HepG2 (cell line): ENCODE measurements around the gene ZBTB47. TPM values are rescaled to one million over a fixed set of nuclear protein-coding genes. Genes with fewer than 3 reads are reported as not detected.
A peak's percentile ranks its signal among the peaks of the same experiment; 100 is the strongest.

Experiments
- LCORL ChIP-seq, 2 experiments: fragments of 450-650 bp in 1 of 2; sonication (generic) in 1 of 2; formaldehyde crosslinking in 1 of 2; IDR thresholded peaks; 2 replicates each; pipeline versions ENCODE4 v1.5.0 to v1.6.1; 2017 to 2020; ENCODE audit warnings: antibody characterized with exemption in 1 of 2, missing genetic modification reagents in 1 of 2
- MAZ ChIP-seq, 2 experiments: sonication (generic) in 1 of 2; formaldehyde crosslinking in 1 of 2; IDR thresholded peaks; 2 replicates each; pipeline versions ENCODE4 v1.5.0 to v1.6.1; 2012 to 2020; ENCODE audit warnings: low read depth in 2 of 2, mild to moderate bottlenecking in 2 of 2, borderline replicate concordance in 1 of 2, improper control_type of control experiment in 1 of 2, low read length in 1 of 2, missing genetic modification reagents in 1 of 2, moderate library complexity in 1 of 2
- NONO ChIP-seq, 2 experiments: fragments of 450-650 bp in 1 of 2; sonication (generic) in 1 of 2; formaldehyde crosslinking in 1 of 2; IDR thresholded peaks in 1 of 2; conservative IDR thresholded peaks in 1 of 2; 2 replicates each; pipeline versions ENCODE4 v1.6.1 to v1.8.0; 2017 to 2022; ENCODE audit warnings: mild to moderate bottlenecking in 1 of 2, missing genetic modification reagents in 1 of 2, moderate library complexity in 1 of 2
- SALL1 ChIP-seq: sonication (generic); formaldehyde crosslinking; IDR thresholded peaks from 2 replicates; pipeline ENCODE4 v1.8.0; 2022; ENCODE audit warnings: mild to moderate bottlenecking, missing genetic modification reagents
- ZKSCAN5 ChIP-seq: sonication (generic); formaldehyde crosslinking; IDR thresholded peaks from 2 replicates; pipeline ENCODE4 v1.5.1; 2020; ENCODE audit warnings: mild to moderate bottlenecking, missing genetic modification reagents
- polyA plus RNA-seq, 8 experiments: library from polyadenylated mRNA; depleted of rRNA in 3 of 8; stranded (reverse) in 7 of 8; unstranded in 1 of 8; fragments of >200 nt; fragmentation: Illumina TruSeq in 4 of 8; extraction: Trizol in 4 of 8; gene quantifications; 2 replicates each; pipeline versions ENCODE4 v1.2.1 to v1.2.3, GENCODE V29; 2011 to 2016; ENCODE audit warnings: low read depth in 4 of 8, missing spikeins in 1 of 8, mixed read lengths in 1 of 8; ENCODE audit not compliant: insufficient read depth in 1 of 8
- total RNA-seq, 5 experiments: library from RNA; depleted of rRNA; stranded (reverse); fragments of >200 nt; fragmentation: Illumina TruSeq; extraction: Trizol; gene quantifications; 2 replicates each; pipeline ENCODE4 v1.2.3, GENCODE V29; 2016; ENCODE audit warnings: low read depth in 1 of 5
- TF ChIP-seq, protein P1 (sequence below): sonication (generic); formaldehyde crosslinking; IDR thresholded peaks from 2 replicates; pipeline ENCODE4 v1.8.0; 2022; ENCODE audit warnings: mild to moderate bottlenecking, missing genetic modification reagents; ENCODE audit not compliant: insufficient replicate concordance
- TF ChIP-seq, protein P2 (sequence below): sonication (generic); formaldehyde crosslinking; IDR thresholded peaks from 2 replicates; pipeline ENCODE4 v1.5.1; 2020; ENCODE audit warnings: mild to moderate bottlenecking, moderate library complexity, missing genetic modification reagents
- TF ChIP-seq, protein P3 (sequence below): sonication (generic); formaldehyde crosslinking; IDR thresholded peaks from 2 replicates; pipeline ENCODE4 v1.4.0; 2020; ENCODE audit warnings: missing genetic modification reagents

Gene ZBTB47
- total and polyA plus RNA-seq, 2 of the 13 experiments (the other 11 are each of a cell fraction or from before 2014, with no cell fraction given): 1.5 to 3.1 TPM

DNA sequence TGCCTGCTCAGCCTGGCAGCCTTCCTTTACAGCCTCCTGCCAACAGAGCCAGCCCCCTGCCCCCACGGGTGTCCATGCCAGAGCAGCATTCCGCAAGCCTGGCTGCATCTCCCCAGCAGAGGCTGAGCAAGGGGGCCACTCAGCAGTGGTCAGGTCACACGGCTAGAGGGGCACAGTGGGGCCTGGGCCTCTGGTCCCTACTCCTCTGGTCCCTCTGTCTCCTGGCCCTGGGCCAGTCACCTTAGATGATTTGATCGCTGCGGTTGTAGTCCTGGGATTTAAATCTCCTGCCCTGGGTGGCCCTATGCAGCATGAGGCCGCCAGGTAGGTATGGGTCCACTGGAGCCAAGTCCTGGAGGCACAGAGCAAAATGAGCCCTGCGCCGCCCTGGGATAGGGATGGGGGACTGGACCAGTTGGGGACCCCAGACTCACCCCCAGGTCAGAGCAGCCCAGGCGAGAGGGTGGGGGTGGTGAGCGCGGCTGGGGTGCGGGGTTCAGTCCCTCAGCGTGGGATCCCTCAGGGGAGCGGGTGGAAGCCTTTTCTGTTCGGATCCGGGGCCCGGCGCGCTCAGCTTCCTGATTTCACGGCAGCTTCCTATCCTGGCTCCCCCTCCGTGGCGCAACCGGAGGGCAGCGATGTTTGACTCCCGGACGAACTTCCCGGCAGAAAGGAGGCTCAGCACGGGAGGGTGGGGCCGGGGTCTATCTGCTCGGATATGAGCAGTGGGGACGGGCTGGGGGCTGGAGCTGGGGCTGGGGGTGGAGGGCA lies at the start of gene ZBTB47 (continued):
- TF ChIP-seq, protein P1, sequence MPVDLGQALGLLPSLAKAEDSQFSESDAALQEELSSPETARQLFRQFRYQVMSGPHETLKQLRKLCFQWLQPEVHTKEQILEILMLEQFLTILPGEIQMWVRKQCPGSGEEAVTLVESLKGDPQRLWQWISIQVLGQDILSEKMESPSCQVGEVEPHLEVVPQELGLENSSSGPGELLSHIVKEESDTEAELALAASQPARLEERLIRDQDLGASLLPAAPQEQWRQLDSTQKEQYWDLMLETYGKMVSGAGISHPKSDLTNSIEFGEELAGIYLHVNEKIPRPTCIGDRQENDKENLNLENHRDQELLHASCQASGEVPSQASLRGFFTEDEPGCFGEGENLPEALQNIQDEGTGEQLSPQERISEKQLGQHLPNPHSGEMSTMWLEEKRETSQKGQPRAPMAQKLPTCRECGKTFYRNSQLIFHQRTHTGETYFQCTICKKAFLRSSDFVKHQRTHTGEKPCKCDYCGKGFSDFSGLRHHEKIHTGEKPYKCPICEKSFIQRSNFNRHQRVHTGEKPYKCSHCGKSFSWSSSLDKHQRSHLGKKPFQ (CRISPR knock-in tag): no peak
- no peak for TF ChIP-seq NONO (IDR thresholded peaks at IDR 0.05)
- TF ChIP-seq NONO (CRISPR knock-in tag; conservative IDR thresholded peaks at IDR 0.05): peak; percentile 16; the same call in 1 of the 2 replicates
- no peak for TF ChIP-seq LCORL (IDR thresholded peaks at IDR 0.05)
- TF ChIP-seq LCORL (CRISPR knock-in tag; IDR thresholded peaks at IDR 0.05): 0 out of 2 replicates have a peak, but pooled peaks have one; percentile 17
- TF ChIP-seq ZKSCAN5: no peak
- peak; percentile 21; the same call in 1 of the 2 replicates for TF ChIP-seq SALL1 (CRISPR knock-in tag)
- TF ChIP-seq, protein P2, sequence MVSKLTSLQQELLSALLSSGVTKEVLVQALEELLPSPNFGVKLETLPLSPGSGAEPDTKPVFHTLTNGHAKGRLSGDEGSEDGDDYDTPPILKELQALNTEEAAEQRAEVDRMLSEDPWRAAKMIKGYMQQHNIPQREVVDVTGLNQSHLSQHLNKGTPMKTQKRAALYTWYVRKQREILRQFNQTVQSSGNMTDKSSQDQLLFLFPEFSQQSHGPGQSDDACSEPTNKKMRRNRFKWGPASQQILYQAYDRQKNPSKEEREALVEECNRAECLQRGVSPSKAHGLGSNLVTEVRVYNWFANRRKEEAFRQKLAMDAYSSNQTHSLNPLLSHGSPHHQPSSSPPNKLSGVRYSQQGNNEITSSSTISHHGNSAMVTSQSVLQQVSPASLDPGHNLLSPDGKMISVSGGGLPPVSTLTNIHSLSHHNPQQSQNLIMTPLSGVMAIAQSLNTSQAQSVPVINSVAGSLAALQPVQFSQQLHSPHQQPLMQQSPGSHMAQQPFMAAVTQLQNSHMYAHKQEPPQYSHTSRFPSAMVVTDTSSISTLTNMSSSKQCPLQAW (CRISPR knock-in tag): no peak
- no peak for TF ChIP-seq MAZ (IDR thresholded peaks at IDR 0.05; ENCODE audit: borderline replicate concordance, low read depth, low read length)
- TF ChIP-seq MAZ (CRISPR knock-in tag; IDR thresholded peaks at IDR 0.05; ENCODE audit: low read depth): no peak
- TF ChIP-seq, protein P3, sequence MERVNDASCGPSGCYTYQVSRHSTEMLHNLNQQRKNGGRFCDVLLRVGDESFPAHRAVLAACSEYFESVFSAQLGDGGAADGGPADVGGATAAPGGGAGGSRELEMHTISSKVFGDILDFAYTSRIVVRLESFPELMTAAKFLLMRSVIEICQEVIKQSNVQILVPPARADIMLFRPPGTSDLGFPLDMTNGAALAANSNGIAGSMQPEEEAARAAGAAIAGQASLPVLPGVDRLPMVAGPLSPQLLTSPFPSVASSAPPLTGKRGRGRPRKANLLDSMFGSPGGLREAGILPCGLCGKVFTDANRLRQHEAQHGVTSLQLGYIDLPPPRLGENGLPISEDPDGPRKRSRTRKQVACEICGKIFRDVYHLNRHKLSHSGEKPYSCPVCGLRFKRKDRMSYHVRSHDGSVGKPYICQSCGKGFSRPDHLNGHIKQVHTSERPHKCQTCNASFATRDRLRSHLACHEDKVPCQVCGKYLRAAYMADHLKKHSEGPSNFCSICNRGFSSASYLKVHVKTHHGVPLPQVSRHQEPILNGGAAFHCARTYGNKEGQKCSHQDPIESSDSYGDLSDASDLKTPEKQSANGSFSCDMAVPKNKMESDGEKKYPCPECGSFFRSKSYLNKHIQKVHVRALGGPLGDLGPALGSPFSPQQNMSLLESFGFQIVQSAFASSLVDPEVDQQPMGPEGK (CRISPR knock-in tag): peak; percentile 5; the same call in 1 of the 2 replicates
